Stomach smooth muscle (tissue), 2 donors: Measurements from ENCODE around the gene PITPNM3.

ENCODE experiments used
- H3K27ac ChIP-seq: one replicate; pipeline ENCODE4 v1.7.0; 2013; ENCODE audit warnings: mild to moderate bottlenecking, low read length, inconsistent platforms
- H3K27me3 ChIP-seq, 2 donors: one replicate each; pipeline ENCODE4 v1.7.0; 2013; ENCODE audit warnings: low read length in 2 of 2; ENCODE audit not compliant: insufficient read depth in 2 of 2, control insufficient read depth in 1 of 2
- H3K36me3 ChIP-seq, 2 donors: one replicate each; pipeline ENCODE4 v1.7.0; 2013; ENCODE audit warnings: low read length in 2 of 2; ENCODE audit not compliant: control insufficient read depth in 2 of 2, insufficient read depth in 2 of 2
- H3K4me1 ChIP-seq: one replicate; pipeline ENCODE4 v1.7.0; 2013; ENCODE audit warnings: low read length; ENCODE audit not compliant: control insufficient read depth, insufficient read depth
- H3K4me3 ChIP-seq, 2 donors: one replicate each; pipeline ENCODE4 v1.7.0; 2013; ENCODE audit warnings: low read length in 2 of 2
- H3K9ac ChIP-seq, 2 donors: one replicate each; pipeline ENCODE4 v1.7.0; 2013; ENCODE audit warnings: low read length in 2 of 2, mild to moderate bottlenecking in 1 of 2
- H3K9me3 ChIP-seq, 2 donors: one replicate each; pipeline ENCODE4 v1.7.0; 2013; ENCODE audit warnings: low read length in 2 of 2; ENCODE audit not compliant: control insufficient read depth in 2 of 2
- donor health status: healthy.
- donor health status: Pancreatic carcinoma.

Gene PITPNM3

GRCh38 chr17:6525731-6526130 lies 30.6 kb downstream of the PITPNM3 start:
- Histone ChIP-seq H3K4me3 (no peak overlapping the region), H3K9ac (no peak overlapping the region), H3K9me3 (no peaks in the 10 kb centered on the region), H3K36me3 (peaks cover 6 to 25% of the 10 kb centered on the region in 2 donors), H3K4me1 (peaks cover 18% of the 10 kb centered on the region), H3K27ac (no peak overlapping the region), H3K27me3 (no peaks in the 10 kb centered on the region)

- Histone ChIP-seq H3K4me1 (peaks cover 12% of the 10 kb centered on the region), H3K27ac (no peak overlapping the region), H3K36me3 (peaks cover 6 to 28% of the 10 kb centered on the region in 2 donors), H3K9me3 (no peaks in the 10 kb centered on the region), H3K27me3 (no peaks in the 10 kb centered on the region), H3K9ac (no peak overlapping the region), H3K4me3 (no peak overlapping the region)
These were observed 31.2 kb downstream of the PITPNM3 start for GRCh38 chr17:6525141-6525540.

GRCh38 chr17:6524520-6524919 lies 31.8 kb downstream of the PITPNM3 start:
- H3K4me3 ChIP-seq: no peak overlapping the region
- H3K9me3 ChIP-seq: no peaks in the 10 kb centered on the region
- no peaks in the 10 kb centered on the region for H3K27me3 ChIP-seq
- H3K9ac ChIP-seq: no peak overlapping the region
- H3K36me3 ChIP-seq: peaks cover 6 to 28% of the 10 kb centered on the region in 2 donors
- peaks cover 6% of the 10 kb centered on the region for H3K4me1 ChIP-seq
- H3K27ac ChIP-seq: no peak overlapping the region

- no peak overlapping the region for H3K9ac ChIP-seq
- peak overlapping the region; percentile 37 for H3K27ac ChIP-seq
- peaks cover 6 to 28% of the 10 kb centered on the region in 2 donors for H3K36me3 ChIP-seq
These were observed 32.5 kb downstream of the PITPNM3 start for GRCh38 chr17:6523809-6524355.

GRCh38 chr17:6523330-6523729 lies 33.0 kb downstream of the PITPNM3 start:
- H3K4me1 ChIP-seq: peaks cover 3% of the 10 kb centered on the region
- H3K36me3 ChIP-seq: peaks cover 4 to 26% of the 10 kb centered on the region in 2 donors
- H3K4me3 ChIP-seq: no peak overlapping the region
- peak overlapping the region; percentile 37 for H3K27ac ChIP-seq
- no peaks in the 10 kb centered on the region for H3K27me3 ChIP-seq
- no peak overlapping the region for H3K9ac ChIP-seq
- no peaks in the 10 kb centered on the region for H3K9me3 ChIP-seq

More at GRCh38 chr17:6523809-6524355, 32.5 kb downstream of the PITPNM3 start:
- Histone ChIP-seq H3K4me1 (peaks cover 3% of the 10 kb centered on the region), H3K9me3 (no peaks in the 10 kb centered on the region), H3K27me3 (no peaks in the 10 kb centered on the region), H3K4me3 (no peak overlapping the region)

GRCh38 chr17:6521586-6521985 lies 34.8 kb downstream of the PITPNM3 start:
- H3K9me3 ChIP-seq: no peaks in the 10 kb centered on the region
- H3K27me3 ChIP-seq: no peaks in the 10 kb centered on the region
- H3K27ac ChIP-seq: peak overlapping the region; percentile 11
- no peak overlapping the region for H3K4me3 ChIP-seq
- peaks cover 6% of the 10 kb centered on the region for H3K4me1 ChIP-seq
- H3K9ac ChIP-seq: no peak overlapping the region
- H3K36me3 ChIP-seq: peaks cover 4 to 20% of the 10 kb centered on the region in 2 donors

GRCh38 chr17:6517062-6517461 lies 39.3 kb downstream of the PITPNM3 start:
- no peak overlapping the region for H3K27ac ChIP-seq
- H3K9ac ChIP-seq: no peak overlapping the region
- H3K27me3 ChIP-seq: no peaks in the 10 kb centered on the region
- H3K9me3 ChIP-seq: no peaks in the 10 kb centered on the region
- H3K4me3 ChIP-seq: no peak overlapping the region
- H3K4me1 ChIP-seq: peaks cover 6% of the 10 kb centered on the region
- H3K36me3 ChIP-seq: peaks cover 0 to 5% of the 10 kb centered on the region in 2 donors

GRCh38 chr17:6514371-6514770 lies 42.0 kb downstream of the PITPNM3 start:
- Histone ChIP-seq H3K27ac (no peak overlapping the region), H3K9ac (no peak overlapping the region), H3K36me3 (no peaks in the 10 kb centered on the region), H3K4me3 (no peak overlapping the region), H3K27me3 (no peaks in the 10 kb centered on the region), H3K9me3 (no peaks in the 10 kb centered on the region), H3K4me1 (peaks cover 9% of the 10 kb centered on the region)

- no peaks in the 10 kb centered on the region for H3K36me3 ChIP-seq
- no peak overlapping the region for H3K9ac ChIP-seq
- no peak overlapping the region for H3K4me3 ChIP-seq
- no peaks in the 10 kb centered on the region for H3K9me3 ChIP-seq
- H3K27me3 ChIP-seq: no peaks in the 10 kb centered on the region
- H3K4me1 ChIP-seq: peaks cover 28% of the 10 kb centered on the region
- H3K27ac ChIP-seq: no peak overlapping the region
These were observed 43.8 kb downstream of the PITPNM3 start for GRCh38 chr17:6512552-6512951.

- H3K4me3 ChIP-seq: no peak overlapping the region
- H3K4me1 ChIP-seq: peaks cover 41% of the 10 kb centered on the region
- H3K27ac ChIP-seq: no peak overlapping the region
- H3K9ac ChIP-seq: no peak overlapping the region
- H3K27me3 ChIP-seq: no peaks in the 10 kb centered on the region
- H3K36me3 ChIP-seq: no peaks in the 10 kb centered on the region
- no peaks in the 10 kb centered on the region for H3K9me3 ChIP-seq
These were observed 45.9 kb downstream of the PITPNM3 start for GRCh38 chr17:6510321-6510977.

- no peaks in the 10 kb centered on the region for H3K27me3 ChIP-seq
- peaks cover 45% of the 10 kb centered on the region for H3K4me1 ChIP-seq
- no peak overlapping the region for H3K27ac ChIP-seq
- no peaks in the 10 kb centered on the region for H3K36me3 ChIP-seq
- H3K9ac ChIP-seq: no peak overlapping the region
- H3K9me3 ChIP-seq: no peaks in the 10 kb centered on the region
- no peak overlapping the region for H3K4me3 ChIP-seq
These were observed 46.4 kb downstream of the PITPNM3 start for GRCh38 chr17:6509921-6510320.
